Cerebellar nuclear complex (tissue), 1 donor: Measurements from ENCODE around the gene ARHGAP9.

ENCODE experiments used
- DNase-seq, 2 experiments: peaks; one replicate each; lab custom pipeline; 2025; lab: John Stamatoyannopoulos, UW

ARHGAP9 gene

GRCh38 chr12:57472391-57472790 lies 7.3 kb downstream of the ARHGAP9 start:
- no peak for DNase-seq

GRCh38 chr12:57471661-57472060 lies 8.0 kb downstream of the ARHGAP9 start:
- no peak for DNase-seq

GRCh38 chr12:57470970-57471656 lies 8.6 kb downstream of the ARHGAP9 start:
- no peak for DNase-seq

- no peak for DNase-seq
Observed at GRCh38 chr12:57470286-57470969, 9.2 kb downstream of the ARHGAP9 start.

GRCh38 chr12:57469296-57470164 lies 10.1 kb downstream of the ARHGAP9 start:
- no peak for DNase-seq

GRCh38 chr12:57467915-57468314 lies 11.8 kb downstream of the ARHGAP9 start:
- no peak for DNase-seq

- no peak for DNase-seq
Observed at GRCh38 chr12:57467212-57467874, 12.3 kb downstream of the ARHGAP9 start.

- DNase-seq = no peak
Observed at GRCh38 chr12:57465747-57466505, 13.7 kb downstream of the ARHGAP9 start.

GRCh38 chr12:57465030-57465746 lies 14.5 kb downstream of the ARHGAP9 start:
- DNase-seq = no peak

GRCh38 chr12:57464569-57464968 lies 15.1 kb downstream of the ARHGAP9 start:
- no peak for DNase-seq

- no peak for DNase-seq
Observed at GRCh38 chr12:57462912-57463253, 16.8 kb downstream of the ARHGAP9 start.

GRCh38 chr12:57462251-57462911 lies 17.3 kb downstream of the ARHGAP9 start:
- peak; percentile 16 to 58 for DNase-seq

GRCh38 chr12:57461917-57462250 lies 17.8 kb downstream of the ARHGAP9 start:
- no peak for DNase-seq

GRCh38 chr12:57461276-57461916 lies 18.3 kb downstream of the ARHGAP9 start:
- no peak for DNase-seq

- DNase-seq = no peak
Observed at GRCh38 chr12:57460841-57461275, 18.8 kb downstream of the ARHGAP9 start.

GRCh38 chr12:57460468-57460784 lies 19.2 kb downstream of the ARHGAP9 start:
- DNase-seq = no peak

- DNase-seq = no peak
Observed at GRCh38 chr12:57459750-57460467, 19.8 kb downstream of the ARHGAP9 start, which contains the start of gene GLI1. Gene GLI1 (plus strand): TSS chr12:57459785. CDS start chr12:57463692, 3,907 bp downstream.

- peak in 1 of 2 experiments; percentile 50 for DNase-seq
Observed at GRCh38 chr12:57459055-57459749, 20.5 kb downstream of the ARHGAP9 start.

GRCh38 chr12:57458665-57459054 lies 21.0 kb downstream of the ARHGAP9 start:
- no peak for DNase-seq
